ENCODE data around the gene RNF223. TPM values are rescaled to one million over a fixed set of nuclear protein-coding genes. Genes with fewer than 3 reads are reported as not detected.

Gene RNF223
- total RNA-seq, 4 donors from 2014 or later: not detected

DNA sequence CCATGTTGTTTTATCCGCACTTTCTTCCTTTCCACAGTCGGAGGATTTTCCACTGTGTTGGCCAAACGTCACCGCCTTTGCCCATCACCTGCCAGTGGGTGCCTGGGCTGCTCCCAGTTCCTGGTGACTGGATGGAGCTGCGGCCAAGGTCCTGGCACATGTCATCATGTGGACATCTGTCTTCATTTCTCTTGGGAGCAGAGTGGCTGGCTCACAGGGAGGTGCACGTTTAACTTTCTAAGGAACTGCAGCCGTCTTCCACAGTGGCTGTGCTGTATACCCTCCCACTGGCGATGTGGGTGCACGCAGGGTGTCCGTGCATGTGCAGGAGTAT, 19.5 kb upstream of the RNF223 start:
- TF ChIP-seq POLR2A (IDR thresholded peaks at IDR 0.05; ENCODE audit: low read depth) (no peak), POLR2AphosphoS5 (IDR thresholded peaks at IDR 0.05) (no peak), EP300 (IDR thresholded peaks at IDR 0.05) (no peak)
- TF ChIP-seq, protein P1, sequence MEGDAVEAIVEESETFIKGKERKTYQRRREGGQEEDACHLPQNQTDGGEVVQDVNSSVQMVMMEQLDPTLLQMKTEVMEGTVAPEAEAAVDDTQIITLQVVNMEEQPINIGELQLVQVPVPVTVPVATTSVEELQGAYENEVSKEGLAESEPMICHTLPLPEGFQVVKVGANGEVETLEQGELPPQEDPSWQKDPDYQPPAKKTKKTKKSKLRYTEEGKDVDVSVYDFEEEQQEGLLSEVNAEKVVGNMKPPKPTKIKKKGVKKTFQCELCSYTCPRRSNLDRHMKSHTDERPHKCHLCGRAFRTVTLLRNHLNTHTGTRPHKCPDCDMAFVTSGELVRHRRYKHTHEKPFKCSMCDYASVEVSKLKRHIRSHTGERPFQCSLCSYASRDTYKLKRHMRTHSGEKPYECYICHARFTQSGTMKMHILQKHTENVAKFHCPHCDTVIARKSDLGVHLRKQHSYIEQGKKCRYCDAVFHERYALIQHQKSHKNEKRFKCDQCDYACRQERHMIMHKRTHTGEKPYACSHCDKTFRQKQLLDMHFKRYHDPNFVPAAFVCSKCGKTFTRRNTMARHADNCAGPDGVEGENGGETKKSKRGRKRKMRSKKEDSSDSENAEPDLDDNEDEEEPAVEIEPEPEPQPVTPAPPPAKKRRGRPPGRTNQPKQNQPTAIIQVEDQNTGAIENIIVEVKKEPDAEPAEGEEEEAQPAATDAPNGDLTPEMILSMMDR (IDR thresholded peaks at IDR 0.05): no peak
- no peaks in the 10 kb centered on the region for H3K4me1 ChIP-seq
- H3K27me3 ChIP-seq: no peaks in the 10 kb centered on the region
- H3K9me3 ChIP-seq: no peaks in the 10 kb centered on the region
- 90% methylated on average over 10 of the region's 10 CpGs for WGBS
- intact Hi-C loops (cut with DNase I): no loop called here
- peaks cover 0 to 11% (median 4%) of the 10 kb centered on the region in 4 donors for H3K36me3 ChIP-seq
- no peak for DNase-seq (ENCODE audit: extremely low spot score)
- H3K27ac ChIP-seq (replicated peaks in 1 of 4): no peak overlapping the region
- H3K4me3 ChIP-seq: no peak overlapping the region

- Histone ChIP-seq H3K9me3 (no peaks in the 10 kb centered on the region), H3K4me1 (no peaks in the 10 kb centered on the region), H3K27me3 (no peaks in the 10 kb centered on the region), H3K27ac (replicated peaks in 1 of 4) (no peak overlapping the region), H3K4me3 (no peak overlapping the region), H3K36me3 (peaks cover 0 to 11% (median 4%) of the 10 kb centered on the region in 4 donors)
- TF ChIP-seq, protein P1 (IDR thresholded peaks at IDR 0.05): no peak
- no peak for TF ChIP-seq POLR2AphosphoS5 (IDR thresholded peaks at IDR 0.05)
- no peak for TF ChIP-seq POLR2A (IDR thresholded peaks at IDR 0.05; ENCODE audit: low read depth)
- no peak for TF ChIP-seq EP300 (IDR thresholded peaks at IDR 0.05)
- intact Hi-C loops (cut with DNase I): no loop called here
- DNase-seq (ENCODE audit: extremely low spot score): no peak
- 86% methylated on average over 14 of the region's 14 CpGs for WGBS
Observed at GRCh38 chr1:1092894-1093609, 18.9 kb upstream of the RNF223 start.

DNA sequence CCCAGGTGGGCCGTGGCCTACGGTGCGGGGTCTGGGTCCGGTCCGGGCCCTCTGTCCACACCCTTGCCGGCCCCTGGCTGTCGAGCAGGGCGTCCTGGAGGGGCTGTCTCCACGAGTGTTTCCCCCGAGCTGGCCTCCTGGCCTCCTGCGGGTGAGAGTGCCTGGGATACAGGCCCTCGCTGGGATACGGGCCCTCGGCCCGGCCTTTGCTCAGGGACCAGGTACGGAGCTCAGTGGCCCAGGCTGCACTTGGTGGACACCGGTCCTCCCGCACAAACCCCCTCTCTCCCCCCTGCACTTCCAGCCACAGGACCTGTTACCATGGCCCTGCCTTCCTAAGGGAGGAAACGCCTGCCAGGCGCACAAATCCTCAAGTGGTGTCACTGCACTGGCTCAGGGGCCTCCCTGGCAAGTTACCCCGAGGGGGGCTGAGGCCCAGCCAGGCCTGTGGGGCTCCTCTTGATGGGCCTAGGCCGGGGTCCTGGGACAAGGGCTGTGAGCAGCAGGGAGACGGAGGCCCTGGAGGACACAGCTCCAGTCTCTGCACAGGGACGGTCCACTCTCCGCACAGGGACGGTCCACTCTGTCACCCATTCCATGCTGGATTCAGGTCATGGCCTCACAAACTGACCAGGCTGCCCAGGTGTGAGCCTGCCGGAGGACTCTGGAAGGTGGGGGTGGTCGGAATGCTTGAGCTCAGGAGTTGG, 18.2 kb upstream of the RNF223 start:
- Histone ChIP-seq H3K27me3 (no peaks in the 10 kb centered on the region), H3K27ac (replicated peaks in 1 of 4) (no peak overlapping the region), H3K4me3 (no peak overlapping the region), H3K9me3 (no peaks in the 10 kb centered on the region), H3K36me3 (peaks cover 0 to 12% (median 5%) of the 10 kb centered on the region in 4 donors), H3K4me1 (no peaks in the 10 kb centered on the region)
- WGBS: 92% methylated on average over 15 of the region's 28 CpGs
- intact Hi-C loops (cut with DNase I): no loop called here
- no peak for DNase-seq (ENCODE audit: extremely low spot score)
- TF ChIP-seq POLR2A (IDR thresholded peaks at IDR 0.05; ENCODE audit: low read depth): no peak

DNA sequence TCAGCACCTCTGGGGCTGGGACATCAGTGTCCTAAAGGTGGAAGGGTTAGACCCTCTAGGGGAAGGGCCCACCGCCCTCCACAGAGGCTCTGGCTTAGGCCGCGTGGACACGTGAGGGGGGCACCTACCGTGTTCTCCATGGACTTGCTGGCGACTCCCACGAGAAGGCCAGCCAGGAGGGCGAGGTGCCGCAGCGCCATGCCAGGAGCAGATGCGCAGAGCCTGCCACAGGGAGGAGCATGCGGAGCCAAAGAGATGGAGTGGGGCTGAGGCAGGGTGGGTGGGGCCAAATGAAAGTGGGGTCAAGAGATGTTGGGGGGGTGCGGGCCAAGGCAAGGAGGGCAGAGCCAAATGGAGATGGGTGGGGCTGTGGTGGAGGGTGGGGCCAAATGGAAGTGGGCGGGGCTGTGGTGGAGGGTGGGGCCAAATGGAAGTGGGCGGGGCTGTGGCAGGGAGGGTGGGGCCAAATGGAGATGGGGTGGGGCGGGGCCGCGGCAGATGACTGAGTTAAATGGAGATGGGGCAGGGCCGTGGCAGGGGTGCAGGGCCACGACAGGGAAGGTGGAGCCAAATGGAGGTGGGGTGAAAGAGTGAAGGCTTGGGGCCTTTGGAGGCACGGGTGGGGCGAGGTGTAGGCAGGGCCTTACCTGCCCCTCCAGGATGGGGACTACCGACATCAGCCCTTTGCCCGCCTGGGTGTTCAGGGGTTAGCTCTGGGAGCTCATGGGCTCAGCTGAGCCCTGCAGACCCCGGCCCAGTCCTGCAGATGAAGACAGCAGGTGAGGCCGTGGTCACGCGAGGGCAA, 17.4 kb upstream of the RNF223 start:
- Histone ChIP-seq H3K4me1 (no peaks in the 10 kb centered on the region), H3K9me3 (no peaks in the 10 kb centered on the region), H3K27me3 (no peaks in the 10 kb centered on the region), H3K27ac (replicated peaks in 1 of 4) (no peak overlapping the region), H3K36me3 (peaks cover 0 to 19% (median 6%) of the 10 kb centered on the region in 4 donors), H3K4me3 (no peak overlapping the region)
- WGBS: 96% methylated on average over 24 of the region's 28 CpGs
- DNase-seq (ENCODE audit: extremely low spot score): no peak
- TF ChIP-seq, protein P1 (IDR thresholded peaks at IDR 0.05): no peak
- TF ChIP-seq EP300 (IDR thresholded peaks at IDR 0.05) (no peak), POLR2AphosphoS5 (IDR thresholded peaks at IDR 0.05) (no peak), POLR2A (IDR thresholded peaks at IDR 0.05; ENCODE audit: low read depth) (no peak)
- intact Hi-C loops (cut with DNase I): no loop called here

Data from esophagus muscularis mucosa (tissue), 4 donors.